HEK293 (cell line): ENCODE results near the gene HACD3.

Experiments used
- CTCF ChIA-PET: fragments of 350-600 bp; formaldehyde crosslinking; extraction: SDS; loops from one replicate; lab custom pipeline; 2021; ENCODE audit warnings: antibody characterized with exemption; lab: Yijun Ruan, JAX
- POLR2A ChIA-PET: fragments of 300-600 bp; formaldehyde crosslinking; extraction: SDS; loops from one replicate; lab custom pipeline; 2020; ENCODE audit warnings: antibody characterized with exemption, inconsistent platforms; lab: Yijun Ruan, JAX
- H3K27ac ChIP-seq: fragments of 200-500 bp; sonication (Bioruptor generic); 2 replicates; pipeline ENCODE4 v1.5.1; 2014; ENCODE audit warnings: low read depth, low read length, control low read depth, inconsistent platforms; ENCODE audit errors: extremely low read depth
- H3K36me3 ChIP-seq, 2 experiments: fragments of 200-500 bp in 1 of 2; sonication (Bioruptor generic) in 1 of 2; 1 replicate in 1 of 2; 2 replicates in 1 of 2; pipeline ENCODE4 v1.5.1; 2014 to 2017; ENCODE audit warnings: inconsistent platforms in 2 of 2, low read length in 2 of 2; ENCODE audit not compliant: control insufficient read depth in 2 of 2, insufficient read depth in 1 of 2
- H3K4me1 ChIP-seq: fragments of 200-500 bp; sonication (Bioruptor generic); 2 replicates; pipeline ENCODE4 v1.5.1; 2014; ENCODE audit warnings: mild to moderate bottlenecking, low read length, inconsistent platforms; ENCODE audit not compliant: control insufficient read depth, insufficient read depth
- H3K4me3 ChIP-seq: 2 replicates; pipeline ENCODE4 v1.5.1; 2011; ENCODE audit warnings: low read depth, mild to moderate bottlenecking, control low read depth, low read length, moderate library complexity
- H3K9me3 ChIP-seq: fragments of 200-500 bp; sonication (Bioruptor generic); 2 replicates; pipeline ENCODE4 v1.5.1; 2014; ENCODE audit warnings: low read depth, low read length, inconsistent platforms; ENCODE audit not compliant: control insufficient read depth, insufficient read depth
- BCL11B ChIP-seq: fragments of 450-650 bp; formaldehyde crosslinking; IDR thresholded peaks from 2 replicates; pipeline ENCODE4 v1.5.1; 2016; ENCODE audit warnings: low read depth, missing biosample characterization, missing genetic modification characterization
- SCRT1 ChIP-seq: fragments of 450-650 bp; formaldehyde crosslinking; IDR thresholded peaks from 2 replicates; pipeline ENCODE4 v1.5.1; 2016; ENCODE audit warnings: missing biosample characterization, missing genetic modification characterization, borderline replicate concordance
- SCRT2 ChIP-seq: fragments of 450-650 bp; formaldehyde crosslinking; IDR thresholded peaks from 2 replicates; pipeline ENCODE4 v1.5.1; 2016; ENCODE audit warnings: missing biosample characterization, missing genetic modification characterization
- ZBTB7A ChIP-seq: fragments of 450-650 bp; formaldehyde crosslinking; IDR thresholded peaks from 2 replicates; pipeline ENCODE4 v1.5.1; 2016; ENCODE audit warnings: low read depth, missing biosample characterization, missing genetic modification characterization
- ZEB2 ChIP-seq: fragments of 450-650 bp; formaldehyde crosslinking; IDR thresholded peaks from 2 replicates; pipeline ENCODE4 v1.5.1; 2016; ENCODE audit warnings: missing biosample characterization, missing genetic modification characterization
- ZFP37 ChIP-seq: fragments of 450-650 bp; formaldehyde crosslinking; IDR thresholded peaks from 2 replicates; pipeline ENCODE4 v1.5.1; 2016; ENCODE audit warnings: missing biosample characterization, missing genetic modification characterization
- ZNF202 ChIP-seq: fragments of 450-650 bp; formaldehyde crosslinking; IDR thresholded peaks from 2 replicates; pipeline ENCODE4 v1.5.1; 2016; ENCODE audit warnings: missing biosample characterization, missing genetic modification characterization, borderline replicate concordance
- ZNF23 ChIP-seq: fragments of 450-650 bp; formaldehyde crosslinking; IDR thresholded peaks from 2 replicates; pipeline ENCODE4 v1.5.1; 2016; ENCODE audit warnings: missing biosample characterization, missing genetic modification characterization, borderline replicate concordance
- ZNF350 ChIP-seq: fragments of 450-650 bp; formaldehyde crosslinking; IDR thresholded peaks from 2 replicates; pipeline ENCODE4 v1.5.0; 2017; ENCODE audit warnings: missing biosample characterization, mild to moderate bottlenecking, missing genetic modification characterization
- ZNF426 ChIP-seq: fragments of 450-650 bp; formaldehyde crosslinking; IDR thresholded peaks from 2 replicates; pipeline ENCODE4 v1.5.1; 2017; ENCODE audit warnings: missing biosample characterization, missing genetic modification characterization, mild to moderate bottlenecking, inconsistent platforms, moderate library complexity
- ZNF571 ChIP-seq: fragments of 450-650 bp; formaldehyde crosslinking; IDR thresholded peaks from 2 replicates; pipeline ENCODE4 v1.5.0; 2017; ENCODE audit warnings: missing biosample characterization, missing genetic modification characterization
- ZNF585B ChIP-seq: fragments of 450-650 bp; formaldehyde crosslinking; IDR thresholded peaks from 2 replicates; pipeline ENCODE4 v1.5.1; 2016; ENCODE audit warnings: missing biosample characterization, missing genetic modification characterization
- ZNF664 ChIP-seq: fragments of 450-650 bp; formaldehyde crosslinking; IDR thresholded peaks from 2 replicates; pipeline ENCODE4 v1.5.1; 2016; ENCODE audit warnings: missing biosample characterization, missing genetic modification characterization
- ZNF843 ChIP-seq: fragments of 450-650 bp; formaldehyde crosslinking; IDR thresholded peaks from 2 replicates; pipeline ENCODE4 v1.5.1; 2016; ENCODE audit warnings: missing biosample characterization, missing genetic modification characterization
- TF ChIP-seq, protein P1 (sequence below): fragments of 450-650 bp; formaldehyde crosslinking; IDR thresholded peaks from 2 replicates; pipeline ENCODE4 v1.5.1; 2016; ENCODE audit warnings: missing biosample characterization, missing genetic modification characterization
- TF ChIP-seq, protein P2 (sequence below): fragments of 450-650 bp; formaldehyde crosslinking; IDR thresholded peaks from 2 replicates; pipeline ENCODE4 v1.5.1; 2016; ENCODE audit warnings: missing biosample characterization, missing genetic modification characterization, low read depth
- TF ChIP-seq, protein P3 (sequence below): fragments of 450-650 bp; formaldehyde crosslinking; IDR thresholded peaks from 2 replicates; pipeline ENCODE4 v1.5.1; 2016; ENCODE audit warnings: missing biosample characterization, missing genetic modification characterization
- TF ChIP-seq, protein P4 (sequence below): fragments of 450-650 bp; IDR thresholded peaks from 2 replicates; pipeline ENCODE4 v1.5.1; 2018; ENCODE audit warnings: missing biosample characterization, missing genetic modification characterization

Gene HACD3

DNA sequence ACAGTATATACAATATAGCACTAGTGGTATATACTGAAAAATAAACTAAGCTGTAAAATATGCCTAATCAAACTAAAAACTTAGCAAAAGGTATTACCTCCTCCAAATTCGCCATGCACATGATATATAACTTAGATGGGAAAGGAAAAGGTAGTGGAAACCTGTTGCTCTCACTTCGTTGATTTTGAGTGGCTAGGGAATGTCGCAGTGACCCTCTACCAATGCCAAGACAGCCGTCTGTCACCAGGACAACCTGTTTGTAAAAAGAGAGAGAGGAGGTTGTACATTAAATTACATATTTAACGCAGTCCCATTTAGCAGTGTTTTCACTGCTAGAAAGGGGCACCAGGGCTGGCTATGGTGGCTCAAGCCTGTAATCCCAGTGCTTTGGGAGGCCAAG is 69.4 kb downstream of the HACD3 start:
- POLR2A ChIA-PET, result interaction anchor here (3.1 kb wide), 1 partner anchor 11 kb away, joined by 12 read pairs; the partner anchor contains the start of gene INTS14
- no peaks in the 10 kb centered on the region for H3K4me1 ChIP-seq
- H3K36me3 ChIP-seq, result peaks cover 87 to 90% of the 10 kb centered on the region in 2 experiments

DNA sequence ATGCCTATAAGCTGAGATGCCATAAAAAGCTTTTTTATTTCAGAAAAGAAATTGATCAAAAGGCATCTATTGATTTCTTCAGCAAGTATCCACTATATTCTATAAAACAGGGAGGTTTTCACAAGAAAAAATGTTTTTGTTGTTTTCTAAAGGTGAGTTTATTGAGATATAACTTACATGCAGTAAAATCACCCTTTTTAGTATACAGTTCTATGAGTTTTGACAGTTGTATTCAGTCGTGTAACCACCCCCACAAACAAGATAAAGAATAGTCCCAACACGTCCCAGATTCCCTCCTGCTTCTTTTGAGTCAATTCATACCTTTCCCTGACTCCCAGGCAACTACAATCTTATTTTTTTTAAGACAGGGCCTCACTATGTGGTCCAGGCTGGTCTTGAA is 72.9 kb downstream of the HACD3 start:
- H3K4me3 ChIP-seq, result no peak overlapping the region
- H3K9me3 ChIP-seq, result no peaks in the 10 kb centered on the region
- no peak overlapping the region for H3K27ac ChIP-seq
- peak; percentile 91 for TF ChIP-seq ZNF664 (tag by site-specific recombination)
- TF ChIP-seq ZEB2 (tag by site-specific recombination), result no peak
- no peak for TF ChIP-seq BCL11B (tag by site-specific recombination)
- TF ChIP-seq ZNF202 (tag by site-specific recombination), result no peak
- TF ChIP-seq, protein P1, sequence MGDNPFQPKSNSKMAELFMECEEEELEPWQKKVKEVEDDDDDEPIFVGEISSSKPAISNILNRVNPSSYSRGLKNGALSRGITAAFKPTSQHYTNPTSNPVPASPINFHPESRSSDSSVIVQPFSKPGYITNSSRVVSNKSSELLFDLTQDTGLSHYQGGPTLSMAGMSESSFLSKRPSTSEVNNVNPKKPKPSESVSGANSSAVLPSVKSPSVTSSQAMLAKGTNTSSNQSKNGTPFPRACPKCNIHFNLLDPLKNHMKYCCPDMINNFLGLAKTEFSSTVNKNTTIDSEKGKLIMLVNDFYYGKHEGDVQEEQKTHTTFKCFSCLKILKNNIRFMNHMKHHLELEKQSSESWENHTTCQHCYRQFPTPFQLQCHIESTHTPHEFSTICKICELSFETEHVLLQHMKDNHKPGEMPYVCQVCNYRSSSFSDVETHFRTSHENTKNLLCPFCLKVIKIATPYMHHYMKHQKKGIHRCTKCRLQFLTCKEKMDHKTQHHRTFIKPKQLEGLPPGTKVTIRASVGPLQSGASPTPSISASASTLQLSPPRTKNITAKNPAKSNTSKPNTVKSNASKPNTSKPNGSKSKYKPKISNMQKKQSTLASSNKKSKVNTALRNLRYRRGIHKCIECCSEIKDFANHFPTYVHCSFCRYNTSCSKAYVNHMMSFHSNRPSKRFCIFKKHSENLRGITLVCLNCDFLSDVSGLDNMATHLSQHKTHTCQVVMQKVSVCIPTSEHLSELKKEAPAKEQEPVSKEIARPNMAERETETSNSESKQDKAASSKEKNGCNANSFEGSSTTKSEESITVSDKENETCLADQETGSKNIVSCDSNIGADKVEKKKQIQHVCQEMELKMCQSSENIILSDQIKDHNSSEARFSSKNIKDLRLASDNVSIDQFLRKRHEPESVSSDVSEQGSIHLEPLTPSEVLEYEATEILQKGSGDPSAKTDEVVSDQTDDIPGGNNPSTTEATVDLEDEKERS (tag by site-specific recombination), result no peak
- TF ChIP-seq, protein P2, sequence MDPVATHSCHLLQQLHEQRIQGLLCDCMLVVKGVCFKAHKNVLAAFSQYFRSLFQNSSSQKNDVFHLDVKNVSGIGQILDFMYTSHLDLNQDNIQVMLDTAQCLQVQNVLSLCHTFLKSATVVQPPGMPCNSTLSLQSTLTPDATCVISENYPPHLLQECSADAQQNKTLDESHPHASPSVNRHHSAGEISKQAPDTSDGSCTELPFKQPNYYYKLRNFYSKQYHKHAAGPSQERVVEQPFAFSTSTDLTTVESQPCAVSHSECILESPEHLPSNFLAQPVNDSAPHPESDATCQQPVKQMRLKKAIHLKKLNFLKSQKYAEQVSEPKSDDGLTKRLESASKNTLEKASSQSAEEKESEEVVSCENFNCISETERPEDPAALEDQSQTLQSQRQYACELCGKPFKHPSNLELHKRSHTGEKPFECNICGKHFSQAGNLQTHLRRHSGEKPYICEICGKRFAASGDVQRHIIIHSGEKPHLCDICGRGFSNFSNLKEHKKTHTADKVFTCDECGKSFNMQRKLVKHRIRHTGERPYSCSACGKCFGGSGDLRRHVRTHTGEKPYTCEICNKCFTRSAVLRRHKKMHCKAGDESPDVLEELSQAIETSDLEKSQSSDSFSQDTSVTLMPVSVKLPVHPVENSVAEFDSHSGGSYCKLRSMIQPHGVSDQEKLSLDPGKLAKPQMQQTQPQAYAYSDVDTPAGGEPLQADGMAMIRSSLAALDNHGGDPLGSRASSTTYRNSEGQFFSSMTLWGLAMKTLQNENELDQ (tag by site-specific recombination), result no peak
- ChIA-PET CTCF (interaction anchor here (0.6 to 1.6 kb wide), 3 partner anchors 10 to 254 kb away, joined by 3 to 5 read pairs (median 3); no protein-coding TSS in a partner anchor), POLR2A (interaction anchor here (0.6 kb wide), 1 partner anchor 202 kb away, joined by 4 read pairs; no protein-coding TSS in a partner anchor)
- peaks cover 71 to 72% of the 10 kb centered on the region in 2 experiments for H3K36me3 ChIP-seq
- H3K4me1 ChIP-seq, result no peaks in the 10 kb centered on the region

More for the DNA sequence above, 69.4 kb downstream of the HACD3 start:
- CTCF ChIA-PET, result interaction anchor here (1.2 kb wide), 1 partner anchor 11 kb away, joined by 5 read pairs; the partner anchor contains the start of gene INTS14
- H3K4me3 ChIP-seq, result no peak overlapping the region
- H3K9me3 ChIP-seq, result no peaks in the 10 kb centered on the region
- H3K27ac ChIP-seq, result no peak overlapping the region
- no peak for TF ChIP-seq ZNF585B
- TF ChIP-seq ZNF350 (tag by site-specific recombination), result no peak
- TF ChIP-seq, protein P3, sequence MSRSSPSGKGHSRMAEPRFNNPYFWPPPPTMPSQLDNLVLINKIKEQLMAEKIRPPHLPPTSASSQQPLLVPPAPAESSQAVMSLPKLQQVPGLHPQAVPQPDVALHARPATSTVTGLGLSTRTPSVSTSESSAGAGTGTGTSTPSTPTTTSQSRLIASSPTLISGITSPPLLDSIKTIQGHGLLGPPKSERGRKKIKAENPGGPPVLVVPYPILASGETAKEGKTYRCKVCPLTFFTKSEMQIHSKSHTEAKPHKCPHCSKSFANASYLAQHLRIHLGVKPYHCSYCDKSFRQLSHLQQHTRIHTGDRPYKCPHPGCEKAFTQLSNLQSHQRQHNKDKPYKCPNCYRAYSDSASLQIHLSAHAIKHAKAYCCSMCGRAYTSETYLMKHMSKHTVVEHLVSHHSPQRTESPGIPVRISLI (tag by site-specific recombination), result no peak
- TF ChIP-seq, protein P4, sequence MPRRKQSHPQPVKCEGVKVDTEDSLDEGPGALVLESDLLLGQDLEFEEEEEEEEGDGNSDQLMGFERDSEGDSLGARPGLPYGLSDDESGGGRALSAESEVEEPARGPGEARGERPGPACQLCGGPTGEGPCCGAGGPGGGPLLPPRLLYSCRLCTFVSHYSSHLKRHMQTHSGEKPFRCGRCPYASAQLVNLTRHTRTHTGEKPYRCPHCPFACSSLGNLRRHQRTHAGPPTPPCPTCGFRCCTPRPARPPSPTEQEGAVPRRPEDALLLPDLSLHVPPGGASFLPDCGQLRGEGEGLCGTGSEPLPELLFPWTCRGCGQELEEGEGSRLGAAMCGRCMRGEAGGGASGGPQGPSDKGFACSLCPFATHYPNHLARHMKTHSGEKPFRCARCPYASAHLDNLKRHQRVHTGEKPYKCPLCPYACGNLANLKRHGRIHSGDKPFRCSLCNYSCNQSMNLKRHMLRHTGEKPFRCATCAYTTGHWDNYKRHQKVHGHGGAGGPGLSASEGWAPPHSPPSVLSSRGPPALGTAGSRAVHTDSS, result no peak
- TF ChIP-seq ZBTB7A (tag by site-specific recombination), result no peak
- no peak for TF ChIP-seq ZNF571 (tag by site-specific recombination)
- TF ChIP-seq ZFP37 (tag by site-specific recombination), result no peak
- peak; percentile 90 for TF ChIP-seq SCRT2
- no peak for TF ChIP-seq ZNF426 (tag by site-specific recombination)
- TF ChIP-seq ZNF23 (tag by site-specific recombination), result no peak
- TF ChIP-seq ZNF843 (tag by site-specific recombination), result no peak
- peak; percentile 52; the same call in 1 of the 2 replicates for TF ChIP-seq SCRT1 (tag by site-specific recombination)
